ENCODE data around the gene SRSF7. TPM values are rescaled to one million over a fixed set of nuclear protein-coding genes. Genes with fewer than 3 reads are reported as not detected.

SRSF7 gene
- total and polyA plus RNA-seq, 2 donors (not counting 3 experiments of a cell fraction or from before 2014, with no cell fraction given), result 165 to 202 TPM

DNA sequence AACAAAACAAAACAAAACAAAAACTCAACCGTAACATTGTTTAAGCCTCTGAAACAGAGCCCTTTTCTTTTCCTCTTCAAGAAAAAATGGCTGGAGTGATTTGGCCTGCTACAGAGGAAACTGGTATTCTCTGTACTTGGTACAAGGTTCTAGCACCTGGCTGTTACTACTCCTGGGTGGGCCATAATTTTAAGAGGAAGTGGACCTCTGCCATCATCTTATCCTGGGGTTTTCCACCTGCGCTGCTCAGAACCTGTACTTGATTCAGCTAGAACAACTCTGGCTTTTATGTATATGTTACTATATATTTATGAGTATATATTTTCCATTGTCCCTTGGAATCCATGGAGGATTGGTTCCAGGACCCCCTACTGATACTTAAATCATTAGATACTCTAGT, 22.5 kb downstream of the SRSF7 start:
- H3K4me1 ChIP-seq (ENCODE audit: control insufficient read depth, extremely low read depth, insufficient read depth, low read length), result no peaks in the 10 kb centered on the region
- DNase-seq (ENCODE audit: low read depth, low spot score) (no peak), FAIRE-seq (no peak)
- no peak overlapping the region for H2AFZ ChIP-seq (ENCODE audit: low read depth, low read length)
- H3K9me1 ChIP-seq (replicated peaks; ENCODE audit: control insufficient read depth, extremely low read depth, insufficient read depth, low read length), result no peaks in the 10 kb centered on the region
- POLR2A ChIA-PET, result no interaction called here
- TF ChIP-seq EZH2 (IDR thresholded peaks at IDR 0.05; ENCODE audit: borderline replicate concordance, low read depth, low read length, severe bottlenecking), result no peak
- TF ChIP-seq POLR2AphosphoS5 (IDR thresholded peaks at IDR 0.05; ENCODE audit: insufficient read depth, low read depth, low read length), result no peak
- TF ChIP-seq, protein P1, sequence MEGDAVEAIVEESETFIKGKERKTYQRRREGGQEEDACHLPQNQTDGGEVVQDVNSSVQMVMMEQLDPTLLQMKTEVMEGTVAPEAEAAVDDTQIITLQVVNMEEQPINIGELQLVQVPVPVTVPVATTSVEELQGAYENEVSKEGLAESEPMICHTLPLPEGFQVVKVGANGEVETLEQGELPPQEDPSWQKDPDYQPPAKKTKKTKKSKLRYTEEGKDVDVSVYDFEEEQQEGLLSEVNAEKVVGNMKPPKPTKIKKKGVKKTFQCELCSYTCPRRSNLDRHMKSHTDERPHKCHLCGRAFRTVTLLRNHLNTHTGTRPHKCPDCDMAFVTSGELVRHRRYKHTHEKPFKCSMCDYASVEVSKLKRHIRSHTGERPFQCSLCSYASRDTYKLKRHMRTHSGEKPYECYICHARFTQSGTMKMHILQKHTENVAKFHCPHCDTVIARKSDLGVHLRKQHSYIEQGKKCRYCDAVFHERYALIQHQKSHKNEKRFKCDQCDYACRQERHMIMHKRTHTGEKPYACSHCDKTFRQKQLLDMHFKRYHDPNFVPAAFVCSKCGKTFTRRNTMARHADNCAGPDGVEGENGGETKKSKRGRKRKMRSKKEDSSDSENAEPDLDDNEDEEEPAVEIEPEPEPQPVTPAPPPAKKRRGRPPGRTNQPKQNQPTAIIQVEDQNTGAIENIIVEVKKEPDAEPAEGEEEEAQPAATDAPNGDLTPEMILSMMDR (IDR thresholded peaks at IDR 0.05; ENCODE audit: extremely low read depth in 1 of 2, insufficient read depth in 1 of 2, low read depth in 1 of 2, low read length in 2 of 2), result no peak
- TF ChIP-seq MYC (IDR thresholded peaks at IDR 0.05; ENCODE audit: low read depth, low read length), result no peak
- TF ChIP-seq, protein P2, sequence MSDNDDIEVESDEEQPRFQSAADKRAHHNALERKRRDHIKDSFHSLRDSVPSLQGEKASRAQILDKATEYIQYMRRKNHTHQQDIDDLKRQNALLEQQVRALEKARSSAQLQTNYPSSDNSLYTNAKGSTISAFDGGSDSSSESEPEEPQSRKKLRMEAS (IDR thresholded peaks at IDR 0.05; ENCODE audit: insufficient read depth, insufficient read length), result no peak
- TF ChIP-seq FOS (IDR thresholded peaks at IDR 0.05; ENCODE audit: borderline replicate concordance, insufficient read depth, low read length), result no peak
- no peak for TF ChIP-seq JUN (IDR thresholded peaks at IDR 0.05; ENCODE audit: borderline replicate concordance, insufficient read depth, insufficient read length, low read depth)
- TF ChIP-seq POLR2A (IDR thresholded peaks at IDR 0.05; ENCODE audit: low read depth, low read length), result no peak
- TF ChIP-seq GATA2 (IDR thresholded peaks at IDR 0.05; ENCODE audit: insufficient read depth, insufficient read length, low read depth, low read length), result no peak
- dilution Hi-C loops (cut with MboI; ENCODE audit: extremely low pct_ligation_motif_present, low sequenced_read_pairs) (no loop called here), intact Hi-C loops (cut with micrococcal nuclease) (loop anchor here (5.0 kb wide), 1 partner anchor 411 kb away; no protein-coding TSS in a partner anchor)
- H3K9me3 ChIP-seq (replicated peaks; ENCODE audit: control insufficient read depth, insufficient read depth, low read length), result no peaks in the 10 kb centered on the region
- H3K4me2 ChIP-seq (ENCODE audit: insufficient read depth, low read length), result no peak overlapping the region
- H3K4me3 ChIP-seq (replicated peaks in 1 of 3; ENCODE audit: insufficient read depth in 1 of 3, low read depth in 1 of 3, low read length in 3 of 3), result no peak overlapping the region
- H3K36me3 ChIP-seq (ENCODE audit: control insufficient read depth in 2 of 2, extremely low read depth in 1 of 2, insufficient read depth in 2 of 2, low read length in 2 of 2), result no peaks in the 10 kb centered on the region
- H3K27me3 ChIP-seq (ENCODE audit: control insufficient read depth in 2 of 2, insufficient read depth in 2 of 2, low read length in 2 of 2), result no peaks in the 10 kb centered on the region
- BruUV-seq (replicated peaks), result no TSS peak
- H4K20me1 ChIP-seq (replicated peaks; ENCODE audit: control insufficient read depth, extremely low read depth, insufficient read depth, low read length), result no peaks in the 10 kb centered on the region
- no peak overlapping the region for H3K27ac ChIP-seq (ENCODE audit: insufficient read depth, low read depth, low read length)
- H3K9ac ChIP-seq (replicated peaks; ENCODE audit: extremely low read depth, insufficient read depth, low read length), result no peak overlapping the region
- CTCF ChIA-PET, result interaction anchor here (3.3 kb wide), 1 partner anchor 147 kb away, joined by 20 read pairs; no protein-coding TSS in a partner anchor
- no peaks in the 10 kb centered on the region for H3K79me2 ChIP-seq (ENCODE audit: control insufficient read depth, insufficient read depth, low read length)

All from endothelial cell of umbilical vein (primary cell).